Activated CD8-positive, alpha-beta memory T cell treated with anti-CD3 and anti-CD28 coated beads for 4 hours (primary cell): ENCODE measurements around the gene B3GNT7.
"Not testable (repeated sequence)": the region's sequence is repeated elsewhere in the genome, so short reads cannot be mapped to it uniquely, and the experiment has no call there.

Experiments
- DNase-seq, 2 donors: peaks; one replicate each; pipeline ENCODE4 v3.0.0-alpha.2; 2020; ENCODE audit warnings: low read depth in 2 of 2

The B3GNT7 gene

DNA sequence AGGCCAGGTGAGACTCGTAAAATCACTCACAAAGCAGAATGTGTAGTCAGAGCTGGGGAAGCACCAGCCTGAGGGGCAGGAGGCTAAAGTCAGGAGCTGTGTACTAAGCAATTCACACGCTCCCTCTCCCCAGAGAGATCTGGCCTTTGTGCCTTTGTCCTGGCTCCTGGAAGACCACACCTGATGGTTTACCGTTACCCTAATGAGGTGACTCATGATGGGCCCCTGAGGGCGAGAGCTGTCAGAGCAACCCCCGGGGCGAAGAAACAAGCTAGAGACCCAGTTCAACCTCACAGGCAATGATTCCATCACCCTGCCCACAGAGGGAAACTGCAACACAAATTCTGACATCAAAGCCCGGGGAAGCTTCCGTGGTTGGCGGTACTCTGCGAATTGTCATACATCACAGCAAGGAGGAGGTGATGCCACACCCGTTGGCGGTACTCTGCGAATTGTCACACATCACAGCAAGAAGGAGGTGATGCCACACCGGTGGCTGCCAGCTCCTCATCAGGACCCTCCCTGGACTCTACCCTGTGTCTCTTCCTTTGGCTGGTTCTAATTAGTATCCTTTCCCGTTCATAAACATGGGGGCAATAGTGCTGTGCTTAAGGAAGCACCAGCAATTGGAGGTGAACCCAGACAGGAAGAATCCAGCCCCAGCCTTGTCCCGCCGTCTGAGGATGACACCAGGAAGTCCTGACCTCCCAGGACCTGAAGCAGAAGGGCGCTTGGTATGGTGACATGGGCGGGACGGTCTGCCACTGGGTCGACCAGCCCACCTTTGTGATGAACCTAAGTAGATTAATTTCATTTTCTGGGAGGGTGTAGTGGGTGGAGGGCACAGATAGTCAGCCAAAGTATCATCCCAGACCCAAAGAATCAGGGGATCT, 30.5 kb downstream of the B3GNT7 start:
- DNase-seq = peak; percentile 58 to 61

DNA sequence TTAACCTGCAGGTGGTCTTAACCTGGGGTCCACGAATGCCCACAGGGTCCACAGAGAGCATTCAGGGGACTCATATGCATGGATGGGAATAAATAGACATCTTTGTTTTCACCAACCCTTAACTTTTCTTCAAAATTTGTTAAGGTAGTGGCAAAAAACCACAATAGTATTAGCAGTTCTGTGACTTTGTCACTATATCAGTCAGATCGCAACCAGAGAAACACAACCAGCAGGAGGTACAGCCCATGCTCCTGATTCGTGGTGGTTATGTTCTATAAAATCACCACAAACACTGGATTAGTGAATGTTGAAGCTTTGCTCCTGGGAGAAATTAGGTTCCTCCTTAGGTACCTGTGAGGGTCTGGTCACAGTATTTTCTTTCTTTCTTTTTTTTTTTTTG, 31.6 kb downstream of the B3GNT7 start:
- DNase-seq = no peak

DNA sequence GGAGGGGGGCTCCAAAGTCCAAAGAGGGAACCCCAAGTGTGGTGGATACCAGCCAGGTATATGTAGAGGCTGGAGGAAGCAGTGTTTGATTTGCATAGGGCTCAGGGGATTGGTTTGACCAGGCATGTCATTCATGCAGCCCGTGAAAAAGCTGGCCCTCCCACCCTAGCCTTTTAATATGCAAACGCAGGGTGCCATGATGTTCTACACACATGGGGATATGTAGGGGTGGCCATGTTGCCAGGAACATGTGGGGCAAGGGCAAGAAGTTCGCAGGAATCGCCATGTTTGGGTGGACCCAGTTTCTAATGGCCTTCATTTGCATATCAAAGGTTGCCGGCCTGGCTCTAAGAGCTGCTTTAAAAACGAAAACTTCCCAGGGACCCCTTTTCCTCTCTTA, 33.6 kb downstream of the B3GNT7 start:
- DNase-seq = no peak

DNA sequence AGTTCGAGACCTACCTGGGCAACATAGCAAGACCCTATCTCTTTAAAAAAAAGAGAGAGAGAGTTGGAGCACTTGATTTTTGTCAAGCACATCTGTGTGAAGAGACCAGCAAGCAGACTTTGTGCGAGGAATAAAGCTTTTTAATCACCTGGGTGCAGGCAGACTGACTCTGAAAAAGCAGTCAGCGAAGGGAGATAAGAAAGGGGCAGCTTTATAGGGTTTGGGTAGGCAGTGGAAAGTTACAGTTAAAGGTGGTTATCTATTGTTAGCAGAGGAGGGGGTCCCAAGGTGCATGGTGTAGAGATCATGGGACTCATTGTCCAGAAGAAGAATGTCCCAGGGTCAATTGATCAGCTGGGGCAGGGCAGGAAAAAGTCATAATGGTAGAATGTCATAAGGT, 34.4 kb downstream of the B3GNT7 start:
- no peak for DNase-seq

DNA sequence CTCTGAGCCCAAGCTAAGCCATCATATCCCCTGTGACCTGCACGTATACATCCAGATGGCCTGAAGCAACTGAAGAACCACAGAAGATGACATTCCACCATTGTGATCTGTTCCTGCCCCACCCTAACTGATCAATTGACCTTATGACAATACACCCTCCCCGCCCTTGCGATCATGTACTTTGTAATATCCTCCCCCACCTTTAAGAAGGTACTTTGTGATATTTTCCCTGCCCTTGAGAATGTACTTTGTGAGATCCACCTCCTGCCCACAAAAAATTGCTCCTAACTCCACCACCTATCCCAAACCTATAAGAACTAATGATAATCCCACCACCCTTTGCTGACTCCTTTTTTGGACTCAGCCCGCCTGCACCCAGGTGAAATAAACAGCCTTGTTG, 34.9 kb downstream of the B3GNT7 start:
- DNase-seq = not testable (repeated sequence)

DNA sequence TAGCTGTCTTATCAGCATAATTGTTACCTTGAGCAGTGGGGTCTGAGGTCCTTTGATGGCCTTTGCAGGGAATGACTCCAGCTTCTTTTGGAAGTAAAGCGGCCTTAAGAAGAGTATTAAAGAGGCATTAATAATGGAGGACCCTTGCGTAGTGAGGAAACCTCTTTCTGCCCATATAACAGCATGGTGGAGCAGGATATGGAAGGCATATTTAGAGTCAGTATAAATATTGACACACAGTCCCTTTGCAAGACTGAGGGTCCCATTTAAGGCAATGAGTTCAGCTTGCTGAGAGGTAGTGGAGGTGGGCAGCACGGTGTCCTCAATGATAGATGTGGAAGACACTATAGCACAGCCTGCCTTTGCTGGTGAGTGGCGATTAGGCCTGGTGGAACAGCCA, 36.1 kb downstream of the B3GNT7 start:
- DNase-seq = no peak

DNA sequence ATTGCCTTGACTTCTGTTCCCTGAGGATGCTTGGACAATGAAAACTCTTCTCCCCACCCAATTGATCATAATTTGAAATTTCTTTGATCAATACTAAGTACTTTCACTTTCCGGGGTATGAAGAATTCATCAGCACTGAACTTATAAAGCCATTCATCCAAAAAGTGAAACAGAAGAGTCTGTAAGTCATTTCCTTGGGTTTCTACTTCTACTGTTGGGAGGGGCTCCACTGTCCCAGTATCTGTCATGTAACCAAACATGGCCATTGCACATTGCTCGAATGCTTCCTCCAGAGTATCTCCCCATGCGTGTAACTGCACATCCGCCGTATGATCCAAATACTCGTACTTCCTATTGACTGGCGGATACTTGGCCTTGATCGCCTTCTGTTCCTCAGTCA, 38.5 kb downstream of the B3GNT7 start:
- DNase-seq = no peak

DNA sequence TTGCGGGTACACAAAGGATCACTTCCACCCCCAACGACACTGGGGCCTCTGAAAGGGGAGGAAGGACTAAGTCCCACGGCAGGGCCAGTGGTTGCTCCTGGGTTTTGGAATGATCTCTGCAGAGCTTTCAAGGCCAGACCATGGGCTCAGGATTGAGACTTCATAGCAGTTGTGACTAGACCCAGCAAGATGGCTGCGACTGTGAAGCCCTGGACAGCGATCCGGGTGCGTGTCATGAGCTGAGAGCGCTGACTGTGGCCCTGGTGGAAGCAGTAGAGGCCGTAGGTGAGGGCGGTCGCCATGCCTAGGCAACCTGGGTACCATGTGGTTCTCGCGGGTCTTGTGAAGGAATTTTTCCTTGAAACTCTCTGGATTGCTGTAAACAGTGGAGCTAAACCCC, 41.4 kb downstream of the B3GNT7 start:
- DNase-seq = no peak

DNA sequence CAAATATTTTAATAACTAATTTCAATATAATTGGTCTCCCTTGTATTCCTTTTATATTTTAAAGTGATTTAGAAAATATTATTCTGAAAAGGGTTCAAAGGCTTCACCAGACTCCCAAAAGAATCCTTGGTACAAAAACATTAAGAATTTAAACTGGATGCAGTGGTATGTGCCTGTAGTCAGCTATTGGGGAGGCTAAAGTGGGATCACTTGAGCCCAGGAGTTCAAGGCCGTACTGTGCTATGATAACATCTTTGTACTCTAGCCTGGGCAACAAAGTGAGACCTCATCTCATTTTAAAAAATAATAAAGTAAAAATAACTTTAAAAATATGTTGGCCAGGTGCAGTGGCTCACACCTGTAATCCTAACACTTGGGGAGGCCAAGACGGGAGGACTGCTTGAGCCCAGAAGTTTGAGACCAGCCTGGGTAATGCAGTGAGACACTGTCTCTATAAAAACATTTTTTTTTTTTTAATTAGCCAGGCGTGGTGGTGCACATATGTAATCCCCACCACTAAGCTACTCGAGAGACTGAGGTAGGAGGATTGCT, 54.1 kb downstream of the B3GNT7 start:
- no peak for DNase-seq

DNA sequence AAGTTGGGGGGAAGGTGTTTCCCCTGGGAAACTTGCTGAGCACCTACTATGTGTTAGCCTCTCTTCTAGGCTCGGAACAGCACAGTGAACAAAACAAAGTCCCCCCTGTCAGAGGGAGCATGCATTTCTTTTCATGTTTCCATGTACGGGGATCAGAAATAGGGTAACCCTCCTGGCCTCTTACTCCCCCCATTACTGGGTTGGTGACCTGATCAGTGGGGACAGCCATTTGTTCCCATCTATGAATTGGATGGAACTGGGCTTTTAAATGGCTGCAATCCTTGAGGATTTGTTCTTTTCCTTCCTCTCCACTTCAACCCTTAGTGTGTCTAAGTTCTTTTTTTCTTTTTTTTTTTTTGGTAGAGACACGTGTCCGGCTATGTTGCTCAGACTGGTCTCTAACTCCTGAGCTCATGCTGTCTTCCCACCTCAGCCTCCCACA, 55.1 kb downstream of the B3GNT7 start:
- DNase-seq = no peak
